Gastroesophageal sphincter (tissue), 3 donors: ENCODE data around the gene NT5M.

ENCODE experiments used
- CTCF ChIP-seq, 4 experiments: fragments of 200-600 bp in 2 of 4; fragments of 450-650 bp in 2 of 4; sonication (generic) in 1 of 4; IDR thresholded peaks; one replicate each; pipeline ENCODE4 v1.5.1; 2017 to 2019; ENCODE audit warnings: antibody characterized with exemption in 4 of 4, mild to moderate bottlenecking in 2 of 4, moderate library complexity in 2 of 4
- POLR2AphosphoS5 ChIP-seq: sonication (generic); formaldehyde crosslinking; IDR thresholded peaks from one replicate; pipeline ENCODE4 v1.6.1; 2017; ENCODE audit warnings: antibody characterized with exemption

GRCh38 chr17:17360087-17360730, 57.0 kb downstream of the NT5M start:
- TF ChIP-seq CTCF (IDR thresholded peaks at IDR 0.05) (no peak), POLR2AphosphoS5 (no peak)
